Mononuclear cell (primary cell): ENCODE measurements around the gene TMA7B. TPM values are rescaled to one million over a fixed set of nuclear protein-coding genes. Genes with fewer than 3 reads are reported as not detected.

Source experiments
- H3K27me3 ChIP-seq: 2 replicates; pipeline ENCODE4 v1.6.0; 2011; ENCODE audit warnings: low read length, control low read depth; ENCODE audit not compliant: insufficient read depth
- H3K4me1 ChIP-seq: 2 replicates; pipeline ENCODE4 v1.5.1; 2011; ENCODE audit warnings: mild to moderate bottlenecking, low read length, control low read depth; ENCODE audit not compliant: insufficient read depth
- H3K4me3 ChIP-seq: 2 replicates; pipeline ENCODE4 v1.5.1; 2011; ENCODE audit warnings: mild to moderate bottlenecking, low read length, moderate library complexity
- H3K9me3 ChIP-seq: 2 replicates; pipeline ENCODE4 v1.5.1; 2011; ENCODE audit warnings: low read depth, mild to moderate bottlenecking, control low read depth, low read length
- total RNA-seq: library from RNA; depleted of rRNA; stranded (reverse); fragments of >200 nt; gene quantifications from one replicate; pipeline ENCODE4 v1.2.3, GENCODE V29; 2012

Gene TMA7B
- total RNA-seq, 1 donor: 7.9 TPM

DNA sequence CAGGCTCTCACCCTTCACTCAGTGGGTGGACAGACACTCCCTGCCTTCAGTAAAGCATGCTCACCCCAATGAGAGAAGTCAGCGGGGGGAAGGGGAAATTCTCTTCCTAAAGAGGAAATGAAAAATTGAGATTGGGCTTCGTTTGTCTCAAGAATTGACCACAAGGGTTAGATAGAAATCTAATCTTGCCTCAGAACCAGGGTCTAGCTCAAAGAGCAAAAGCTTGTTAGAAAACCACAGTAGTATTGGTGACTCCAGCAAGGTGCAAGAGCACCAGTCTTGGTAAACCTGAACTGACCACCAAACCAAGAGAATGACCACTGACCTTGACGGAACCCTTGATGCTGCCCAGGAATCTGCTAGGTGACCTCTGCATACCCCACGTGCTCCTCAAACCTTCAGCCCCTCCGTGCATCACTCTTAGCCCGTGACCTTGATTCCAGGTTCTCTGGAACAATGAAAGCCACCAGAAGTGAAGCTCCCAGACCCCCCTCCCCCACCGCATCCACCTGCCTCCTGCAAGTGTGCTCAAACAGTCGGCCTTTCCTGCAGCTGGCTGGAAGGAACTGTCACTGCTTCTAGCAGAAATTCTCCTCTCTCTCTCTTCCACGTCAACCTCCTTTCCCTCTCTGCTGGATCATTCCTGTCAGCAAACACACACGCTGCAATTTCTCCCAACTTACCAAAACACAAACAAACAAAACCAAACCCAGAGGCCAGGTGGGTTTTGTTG lies 3.1 kb upstream of the TMA7B start:
- Histone ChIP-seq H3K9me3 (no peaks in the 10 kb centered on the region), H3K27me3 (no peaks in the 10 kb centered on the region), H3K4me1 (peaks cover 90% of the 10 kb centered on the region), H3K4me3 (no peak overlapping the region)

DNA sequence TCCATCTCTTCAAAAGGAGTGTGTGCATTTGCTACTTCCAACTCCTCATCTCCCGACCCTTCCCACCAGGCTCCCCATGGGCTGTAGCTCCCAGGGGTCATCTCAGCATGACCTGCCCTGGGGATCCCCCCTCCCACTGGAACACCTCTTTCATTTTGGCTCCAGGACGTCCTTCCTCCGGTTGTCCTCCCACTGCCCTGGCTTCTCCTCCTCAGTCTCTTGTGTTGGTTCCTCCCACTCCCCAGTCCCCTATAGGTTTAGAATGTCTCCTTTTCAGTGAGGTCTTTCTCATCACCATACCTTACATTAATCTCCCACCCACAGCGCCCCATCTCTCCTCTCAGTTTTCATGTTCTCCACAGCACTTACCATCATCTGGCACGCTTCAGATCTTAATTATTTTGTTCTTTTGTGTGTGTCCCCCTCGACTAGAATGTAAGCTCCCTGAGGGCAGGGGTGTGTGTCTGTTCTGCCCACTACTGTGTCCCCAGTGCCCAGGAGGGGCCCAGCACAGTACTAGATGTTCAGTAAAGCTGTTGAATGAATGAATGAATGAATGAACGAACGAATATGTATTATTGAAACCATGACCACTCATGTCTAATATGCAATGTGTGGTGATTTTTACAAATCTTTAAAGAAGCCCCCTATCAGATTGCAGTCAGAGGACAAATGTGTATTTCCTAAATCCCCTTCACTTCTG lies 2.0 kb upstream of the TMA7B start:
- Histone ChIP-seq H3K27me3 (no peaks in the 10 kb centered on the region), H3K9me3 (no peaks in the 10 kb centered on the region), H3K4me3 (no peak overlapping the region), H3K4me1 (peaks cover 92% of the 10 kb centered on the region)

DNA sequence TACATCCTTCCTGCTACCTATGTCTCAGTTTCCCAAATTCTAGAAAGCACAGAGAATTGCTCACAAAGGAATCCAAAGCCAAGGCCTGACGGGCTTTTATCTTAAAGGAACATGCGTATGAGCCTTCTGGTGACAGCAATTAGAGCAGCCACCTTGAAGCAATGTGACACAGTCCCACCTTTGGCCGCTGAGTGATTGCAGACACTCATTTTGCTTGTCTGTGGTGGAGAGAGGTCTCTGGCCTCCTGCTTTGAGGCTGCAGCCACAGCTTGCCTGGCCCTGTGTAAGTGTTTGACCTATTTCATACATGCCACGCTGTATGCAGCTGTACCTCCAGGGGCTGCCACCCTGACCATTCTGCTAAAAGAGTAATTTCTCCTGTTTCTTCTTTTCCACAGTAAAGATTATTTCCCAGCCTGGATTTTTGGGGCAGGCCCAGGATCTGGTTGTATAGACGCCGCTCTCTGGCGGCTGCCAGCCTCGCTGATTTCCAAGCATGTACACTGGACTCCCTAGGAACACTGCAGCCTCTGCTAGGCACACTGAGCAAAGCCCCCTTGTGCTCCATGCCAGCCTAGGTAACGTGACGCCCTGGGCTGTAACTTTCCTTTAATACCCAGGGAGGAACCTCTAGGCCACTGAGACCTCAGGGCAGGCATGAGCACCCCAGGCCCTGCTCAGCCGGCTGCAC lies 1.1 kb upstream of the TMA7B start:
- H3K4me1 ChIP-seq: peaks cover 89% of the 10 kb centered on the region
- no peaks in the 10 kb centered on the region for H3K9me3 ChIP-seq
- H3K27me3 ChIP-seq: no peaks in the 10 kb centered on the region
- no peak overlapping the region for H3K4me3 ChIP-seq

DNA sequence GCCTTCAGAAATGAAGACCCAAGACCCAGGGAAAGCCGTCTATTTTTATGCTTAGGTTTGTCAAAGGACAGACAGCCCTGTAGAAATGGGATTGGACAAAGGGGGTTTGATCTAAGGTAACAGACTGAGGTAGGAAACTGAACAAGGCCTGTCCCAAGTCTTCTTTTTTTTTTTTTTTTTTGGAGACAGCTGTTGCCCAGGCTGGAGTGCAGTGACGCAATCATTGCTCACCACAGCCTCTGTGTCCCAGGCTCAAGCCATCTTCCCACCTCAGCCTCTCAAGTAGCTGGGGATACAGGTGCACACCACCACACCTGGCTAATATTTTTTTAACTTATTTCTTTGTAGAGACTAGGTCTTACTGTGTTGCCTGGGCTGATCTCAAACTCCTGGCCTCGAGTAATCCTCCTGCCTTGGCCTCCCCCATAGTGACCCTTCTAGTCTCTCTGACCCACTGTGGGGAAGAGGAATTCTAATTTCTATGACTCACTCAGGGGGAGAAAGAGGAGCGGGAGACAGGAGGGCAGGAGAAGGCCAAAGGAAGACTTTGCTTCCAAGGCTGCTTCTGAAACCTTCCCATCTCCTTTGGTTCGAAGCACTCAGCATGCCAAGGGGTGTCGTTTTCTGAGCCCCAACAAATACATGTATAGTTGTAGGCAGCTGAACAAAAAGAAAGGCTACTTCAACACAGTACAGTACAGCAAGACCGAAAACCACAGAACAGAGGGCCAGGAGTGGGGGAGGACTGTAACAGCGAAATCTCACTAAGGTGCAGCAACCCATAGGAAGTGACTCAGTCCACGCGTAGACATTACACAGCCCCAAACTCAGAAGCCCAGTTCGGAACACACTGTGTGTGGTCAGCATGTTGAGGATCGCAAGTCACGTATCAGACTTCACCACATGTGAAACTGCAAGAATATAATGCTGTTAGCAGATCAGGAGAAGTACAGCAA lies 872 bp downstream of the TMA7B start:
- Histone ChIP-seq H3K9me3 (no peaks in the 10 kb centered on the region), H3K27me3 (no peaks in the 10 kb centered on the region), H3K4me1 (peaks cover 72% of the 10 kb centered on the region), H3K4me3 (no peak overlapping the region)

GRCh38 chr22:39962071-39962470 lies 1.9 kb downstream of the TMA7B start:
- Histone ChIP-seq H3K4me1 (peaks cover 65% of the 10 kb centered on the region), H3K9me3 (no peaks in the 10 kb centered on the region), H3K4me3 (no peak overlapping the region), H3K27me3 (no peaks in the 10 kb centered on the region)

- Histone ChIP-seq H3K9me3 (no peaks in the 10 kb centered on the region), H3K4me1 (peaks cover 29% of the 10 kb centered on the region), H3K4me3 (no peak overlapping the region), H3K27me3 (no peaks in the 10 kb centered on the region)
Observed at GRCh38 chr22:39965748-39966147, 5.6 kb downstream of the TMA7B start.

- Histone ChIP-seq H3K9me3 (no peaks in the 10 kb centered on the region), H3K4me1 (peaks cover 22% of the 10 kb centered on the region), H3K27me3 (no peaks in the 10 kb centered on the region)
Observed at GRCh38 chr22:39966470-39966869, 6.3 kb downstream of the TMA7B start.

DNA sequence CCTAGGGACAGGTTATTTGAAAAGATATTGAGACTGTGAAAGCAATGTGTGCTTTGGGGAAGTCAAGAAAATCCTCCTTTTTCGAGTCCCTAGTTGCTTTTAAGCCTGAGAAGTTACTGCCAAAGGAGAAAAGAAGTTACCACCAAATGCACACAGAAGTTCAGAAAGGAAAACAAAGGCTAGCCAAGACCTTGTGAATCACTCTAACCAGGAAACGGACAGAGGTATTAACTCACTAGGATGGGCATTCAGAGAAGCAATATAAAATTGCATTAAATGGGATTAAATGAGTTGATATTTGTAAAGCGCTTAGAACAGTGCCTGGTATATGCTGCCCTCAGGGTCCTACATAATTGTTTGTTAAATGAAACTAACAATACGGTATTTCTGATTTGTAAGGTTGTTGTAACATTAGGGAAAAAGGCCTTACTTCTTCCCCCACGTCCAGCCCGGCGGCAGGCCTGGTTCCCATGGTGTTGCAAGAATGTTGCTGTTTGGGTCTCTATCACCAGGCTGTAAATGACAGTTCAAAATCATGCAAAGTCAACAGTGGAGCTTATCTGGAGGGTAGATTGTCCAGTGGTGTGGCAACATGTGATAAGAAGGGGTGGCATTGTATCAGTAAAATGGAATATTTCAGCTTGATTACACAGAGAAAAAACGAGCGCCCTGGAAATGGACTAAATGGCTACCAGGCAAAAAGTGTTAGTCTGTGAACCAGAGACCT lies 7.1 kb downstream of the TMA7B start:
- Histone ChIP-seq H3K27me3 (no peaks in the 10 kb centered on the region), H3K4me3 (no peak overlapping the region), H3K4me1 (peaks cover 14% of the 10 kb centered on the region), H3K9me3 (no peaks in the 10 kb centered on the region)

More at GRCh38 chr22:39966470-39966869, 6.3 kb downstream of the TMA7B start:
- no peak overlapping the region for H3K4me3 ChIP-seq

- Histone ChIP-seq H3K9me3 (no peaks in the 10 kb centered on the region), H3K27me3 (no peaks in the 10 kb centered on the region), H3K4me3 (no peak overlapping the region), H3K4me1 (peaks cover 4% of the 10 kb centered on the region)
Observed at GRCh38 chr22:39967996-39968972, 8.1 kb downstream of the TMA7B start.

DNA sequence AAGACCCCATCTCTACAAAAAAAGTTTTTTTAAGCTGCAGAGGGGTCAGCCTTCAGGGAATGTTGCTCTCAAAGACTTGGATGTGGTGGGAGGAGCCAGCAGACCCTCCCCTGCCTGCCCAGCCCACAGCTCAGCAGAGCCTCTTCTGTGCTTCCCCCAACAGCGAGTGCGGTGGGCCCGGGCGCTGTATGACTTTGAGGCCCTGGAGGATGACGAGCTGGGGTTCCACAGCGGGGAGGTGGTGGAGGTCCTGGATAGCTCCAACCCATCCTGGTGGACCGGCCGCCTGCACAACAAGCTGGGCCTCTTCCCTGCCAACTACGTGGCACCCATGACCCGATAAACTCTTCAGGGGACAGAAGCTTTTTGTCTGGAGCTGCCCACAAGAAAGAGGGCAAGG lies 10.5 kb downstream of the TMA7B start:
- H3K4me1 ChIP-seq: no peaks in the 10 kb centered on the region
- no peaks in the 10 kb centered on the region for H3K9me3 ChIP-seq
- no peaks in the 10 kb centered on the region for H3K27me3 ChIP-seq
- H3K4me3 ChIP-seq: no peak overlapping the region

DNA sequence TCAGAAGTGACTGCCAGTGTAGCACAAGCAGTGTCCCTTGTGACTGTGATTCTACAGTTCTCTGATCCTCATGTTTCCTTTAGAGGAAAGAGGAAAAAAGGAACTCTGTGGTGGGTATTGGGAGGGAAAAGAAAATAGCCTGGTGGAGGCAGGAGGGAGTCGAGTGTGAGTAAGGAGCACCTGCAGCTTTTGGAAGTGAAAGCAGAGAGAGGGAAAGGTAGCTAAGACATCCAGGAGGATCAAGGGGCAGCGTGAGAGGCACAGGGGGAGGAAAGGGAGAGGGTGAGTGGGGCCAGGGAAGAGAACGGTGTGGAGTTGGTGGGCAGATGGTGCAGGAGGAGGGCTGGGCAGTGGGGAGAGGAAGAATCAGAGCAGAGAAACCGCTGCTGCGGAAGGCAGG lies 12.4 kb downstream of the TMA7B start:
- H3K4me1 ChIP-seq: no peaks in the 10 kb centered on the region
- H3K27me3 ChIP-seq: no peaks in the 10 kb centered on the region
- no peak overlapping the region for H3K4me3 ChIP-seq
- H3K9me3 ChIP-seq: no peaks in the 10 kb centered on the region

DNA sequence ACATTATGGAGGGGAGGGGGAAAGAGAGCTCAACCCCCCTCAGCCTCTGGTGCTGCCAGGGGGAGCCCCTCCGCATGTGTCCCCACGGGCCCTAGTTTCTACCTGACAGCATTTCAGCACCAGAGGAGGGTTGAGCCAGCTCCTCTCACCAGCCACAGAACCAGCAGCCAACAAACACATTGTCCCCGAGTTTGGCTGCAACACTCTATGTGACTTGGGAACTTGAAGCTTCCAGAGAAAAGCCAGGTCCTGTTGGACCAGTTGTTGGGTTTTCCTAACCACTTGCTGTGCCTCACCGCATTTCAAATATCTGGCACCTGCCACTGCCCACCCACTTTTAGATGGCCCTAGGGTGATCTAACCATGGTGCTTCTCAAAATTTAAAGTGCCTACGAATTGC lies 13.5 kb downstream of the TMA7B start:
- H3K9me3 ChIP-seq: no peaks in the 10 kb centered on the region
- H3K4me1 ChIP-seq: no peaks in the 10 kb centered on the region
- no peaks in the 10 kb centered on the region for H3K27me3 ChIP-seq
- no peak overlapping the region for H3K4me3 ChIP-seq

- Histone ChIP-seq H3K4me1 (no peaks in the 10 kb centered on the region), H3K9me3 (no peaks in the 10 kb centered on the region), H3K4me3 (no peak overlapping the region), H3K27me3 (no peaks in the 10 kb centered on the region)
Observed at GRCh38 chr22:39974065-39974464, 13.9 kb downstream of the TMA7B start.
